ENCODE results near the gene GPR132.

DNA sequence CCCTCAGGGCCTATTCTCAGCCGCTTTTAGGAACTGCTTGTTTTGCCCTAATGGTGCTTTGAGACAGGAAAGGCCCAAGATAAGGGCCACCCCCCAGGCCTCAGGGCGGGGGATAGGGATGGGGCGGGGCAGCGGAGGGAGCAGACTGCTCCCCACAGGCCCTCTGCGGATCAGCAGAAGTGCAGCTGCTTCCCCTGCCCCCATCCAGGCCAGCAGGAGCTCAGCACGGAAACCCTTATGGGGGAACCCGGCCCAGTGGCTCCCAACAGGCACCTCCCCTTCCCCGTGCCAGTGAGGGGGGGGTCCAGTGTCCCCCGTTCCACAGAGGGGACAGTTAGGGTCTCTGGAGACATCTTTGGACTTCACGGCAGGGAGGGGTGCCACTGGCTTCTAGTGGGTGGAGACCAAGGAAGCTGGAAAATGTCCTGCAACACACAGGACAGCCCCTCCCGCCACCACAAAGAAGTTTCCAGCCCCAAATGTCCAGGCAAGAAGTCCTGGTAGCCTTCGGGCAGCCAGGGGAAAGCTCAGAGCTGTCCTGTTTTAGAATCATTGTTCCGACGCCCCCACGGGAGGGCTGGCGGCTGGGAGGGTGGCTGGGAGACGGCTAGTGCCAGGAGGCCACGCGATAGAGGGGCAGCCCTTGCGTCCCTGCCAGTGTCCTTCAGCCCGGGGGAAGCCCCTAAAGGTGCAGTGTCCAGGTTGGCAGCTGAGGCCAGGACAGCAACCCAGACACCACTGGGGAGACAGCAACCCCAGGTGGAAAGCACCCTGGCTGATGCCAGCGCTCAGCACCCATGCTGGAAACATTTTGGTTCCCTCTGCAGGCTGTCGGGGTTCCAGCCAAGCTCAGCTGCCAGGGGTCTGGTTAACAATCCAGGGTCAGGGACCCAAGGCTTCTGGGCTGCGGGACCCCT lies 10.4 kb upstream of the GPR132 start:
- TF ChIP-seq, protein P1, sequence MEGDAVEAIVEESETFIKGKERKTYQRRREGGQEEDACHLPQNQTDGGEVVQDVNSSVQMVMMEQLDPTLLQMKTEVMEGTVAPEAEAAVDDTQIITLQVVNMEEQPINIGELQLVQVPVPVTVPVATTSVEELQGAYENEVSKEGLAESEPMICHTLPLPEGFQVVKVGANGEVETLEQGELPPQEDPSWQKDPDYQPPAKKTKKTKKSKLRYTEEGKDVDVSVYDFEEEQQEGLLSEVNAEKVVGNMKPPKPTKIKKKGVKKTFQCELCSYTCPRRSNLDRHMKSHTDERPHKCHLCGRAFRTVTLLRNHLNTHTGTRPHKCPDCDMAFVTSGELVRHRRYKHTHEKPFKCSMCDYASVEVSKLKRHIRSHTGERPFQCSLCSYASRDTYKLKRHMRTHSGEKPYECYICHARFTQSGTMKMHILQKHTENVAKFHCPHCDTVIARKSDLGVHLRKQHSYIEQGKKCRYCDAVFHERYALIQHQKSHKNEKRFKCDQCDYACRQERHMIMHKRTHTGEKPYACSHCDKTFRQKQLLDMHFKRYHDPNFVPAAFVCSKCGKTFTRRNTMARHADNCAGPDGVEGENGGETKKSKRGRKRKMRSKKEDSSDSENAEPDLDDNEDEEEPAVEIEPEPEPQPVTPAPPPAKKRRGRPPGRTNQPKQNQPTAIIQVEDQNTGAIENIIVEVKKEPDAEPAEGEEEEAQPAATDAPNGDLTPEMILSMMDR (conservative IDR thresholded peaks at IDR 0.05; ENCODE audit: low read length): no peak
- TF ChIP-seq EZH2phosphoT487 (IDR thresholded peaks at IDR 0.05; ENCODE audit: borderline replicate concordance): no peak
